GM10248 (cell line): ENCODE data around the gene C1orf35.

ENCODE experiments used
- CTCF ChIA-PET: fragments of 300-600 bp; sonication (Branson Sonifier 250); formaldehyde crosslinking; extraction: SDS; loops from one replicate; lab custom pipeline; 2021; ENCODE audit warnings: antibody characterized with exemption; lab: Yijun Ruan, JAX
- POLR2A ChIA-PET: fragments of 350-650 bp; sonication (Branson Sonifier 250); formaldehyde crosslinking; extraction: SDS; loops from one replicate; lab custom pipeline; 2020; ENCODE audit warnings: antibody characterized with exemption; lab: Yijun Ruan, JAX
- DNase-seq: peaks from one replicate; pipeline ENCODE4 v3.0.0; 2012; ENCODE audit errors: extremely low spot score
- CTCF ChIP-seq: IDR thresholded peaks from 2 replicates; pipeline ENCODE4 v1.5.1; 2012; ENCODE audit warnings: mild to moderate bottlenecking, low read depth; ENCODE audit errors: extremely low read depth, missing control alignments, control extremely low read depth

C1orf35 gene

GRCh38 chr1:228101994-228102790 lies 933 bp downstream of the C1orf35 start:
- CTCF ChIA-PET, result no interaction called here
- TF ChIP-seq CTCF, result peak; percentile 46
- DNase-seq, result peak; percentile 73
- POLR2A ChIA-PET, result interaction anchor here (0.8 to 1.6 kb wide), 4 partner anchors 13 to 92 kb away, joined by 3 to 5 read pairs (median 4); partner anchors contain the start of gene ARF1

- peak; percentile 34 for DNase-seq
- ChIA-PET CTCF (no interaction called here), POLR2A (interaction anchor here (0.8 to 1.6 kb wide), 4 partner anchors 13 to 91 kb away, joined by 3 to 5 read pairs (median 4); partner anchors contain the start of gene ARF1)
- no peak for TF ChIP-seq CTCF
These were observed 1.5 kb downstream of the C1orf35 start for GRCh38 chr1:228101614-228101993.

GRCh38 chr1:228100822-228101613 lies 2.1 kb downstream of the C1orf35 start:
- peak; percentile 18 for DNase-seq
- ChIA-PET POLR2A (interaction anchor here (0.8 to 1.6 kb wide), 4 partner anchors 10 to 91 kb away, joined by 3 to 5 read pairs (median 4); partner anchors contain the start of gene ARF1), CTCF (interaction anchor here (0.9 to 3.3 kb wide), 3 partner anchors 17 to 101 kb away, joined by 3 to 10 read pairs (median 5); no protein-coding TSS in a partner anchor)
- no peak for TF ChIP-seq CTCF

- ChIA-PET POLR2A (interaction anchor here (1.3 kb wide), 1 partner anchor 9 kb away, joined by 6 read pairs; no protein-coding TSS in a partner anchor), CTCF (interaction anchor here (1.2 to 3.3 kb wide), 4 partner anchors 9 to 67 kb away, joined by 4 to 10 read pairs (median 6); no protein-coding TSS in a partner anchor)
- TF ChIP-seq CTCF, result no peak
- no peak for DNase-seq
These were observed 3.8 kb downstream of the C1orf35 start for GRCh38 chr1:228099331-228099732.

- DNase-seq, result peak; percentile 5
- CTCF ChIA-PET, result interaction anchor here (0.9 to 3.3 kb wide), 6 partner anchors 8 to 68 kb away, joined by 3 to 10 read pairs (median 4); partner anchors contain the start of gene ARF1
- POLR2A ChIA-PET, result interaction anchor here (1.3 kb wide), 1 partner anchor 8 kb away, joined by 6 read pairs; no protein-coding TSS in a partner anchor
- no peak for TF ChIP-seq CTCF
These were observed 4.7 kb downstream of the C1orf35 start for GRCh38 chr1:228098323-228098931.
